OCI-LY1 (cell line): ENCODE data around the gene SFRP2.

Experiments used
- EZH2 ChIP-seq: fragments of 200-600 bp; sonication (generic), shearing (Covaris generic); IDR thresholded peaks from 2 replicates; pipeline ENCODE4 v1.8.0; 2017; ENCODE audit warnings: borderline replicate concordance, mixed run types, mild to moderate bottlenecking, antibody characterized with exemption, low read length, moderate library complexity, mixed read lengths
- TF ChIP-seq, protein P1 (sequence below): fragments of 200-600 bp; sonication (generic), shearing (Covaris generic); IDR thresholded peaks from 2 replicates; pipeline ENCODE4 v1.5.1; 2017; ENCODE audit warnings: mild to moderate bottlenecking, antibody characterized with exemption, low read length, moderate library complexity, mixed read lengths

DNA sequence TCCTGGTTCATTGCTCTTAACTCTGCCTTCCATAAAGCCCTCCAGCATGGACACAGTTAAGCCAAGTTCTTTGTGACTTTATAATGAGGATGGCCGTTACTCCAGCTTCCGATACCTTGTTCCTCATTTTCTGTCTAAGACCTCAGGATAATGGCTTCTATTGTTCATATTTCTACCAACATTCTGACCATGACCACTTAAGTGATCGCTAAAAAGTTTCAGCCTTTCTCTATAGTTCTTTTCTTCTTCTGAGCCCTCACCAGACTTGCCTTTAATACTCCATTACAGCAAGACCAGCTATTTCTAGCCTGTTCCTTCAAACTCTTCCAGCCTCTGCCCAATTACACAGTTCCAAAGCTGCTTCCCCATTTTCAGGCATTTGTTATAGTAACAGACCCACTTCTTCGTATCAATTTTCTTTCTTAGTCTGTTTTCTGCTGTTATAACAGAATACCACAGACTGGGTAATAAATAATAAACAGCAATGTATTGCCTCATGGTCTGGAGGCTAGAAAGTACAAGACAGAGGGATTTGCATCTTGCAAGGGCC is 41.4 kb downstream of the SFRP2 start:
- TF ChIP-seq EZH2 = no peak
- TF ChIP-seq, protein P1, sequence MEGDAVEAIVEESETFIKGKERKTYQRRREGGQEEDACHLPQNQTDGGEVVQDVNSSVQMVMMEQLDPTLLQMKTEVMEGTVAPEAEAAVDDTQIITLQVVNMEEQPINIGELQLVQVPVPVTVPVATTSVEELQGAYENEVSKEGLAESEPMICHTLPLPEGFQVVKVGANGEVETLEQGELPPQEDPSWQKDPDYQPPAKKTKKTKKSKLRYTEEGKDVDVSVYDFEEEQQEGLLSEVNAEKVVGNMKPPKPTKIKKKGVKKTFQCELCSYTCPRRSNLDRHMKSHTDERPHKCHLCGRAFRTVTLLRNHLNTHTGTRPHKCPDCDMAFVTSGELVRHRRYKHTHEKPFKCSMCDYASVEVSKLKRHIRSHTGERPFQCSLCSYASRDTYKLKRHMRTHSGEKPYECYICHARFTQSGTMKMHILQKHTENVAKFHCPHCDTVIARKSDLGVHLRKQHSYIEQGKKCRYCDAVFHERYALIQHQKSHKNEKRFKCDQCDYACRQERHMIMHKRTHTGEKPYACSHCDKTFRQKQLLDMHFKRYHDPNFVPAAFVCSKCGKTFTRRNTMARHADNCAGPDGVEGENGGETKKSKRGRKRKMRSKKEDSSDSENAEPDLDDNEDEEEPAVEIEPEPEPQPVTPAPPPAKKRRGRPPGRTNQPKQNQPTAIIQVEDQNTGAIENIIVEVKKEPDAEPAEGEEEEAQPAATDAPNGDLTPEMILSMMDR = no peak
